Nucleus accumbens (tissue), 56 donors: ENCODE data around the gene ZNF48.

ENCODE experiments used
- DNase-seq, 56 donors: peaks; one replicate each; lab custom pipeline; 2025; lab: John Stamatoyannopoulos, UW

The ZNF48 gene

DNA sequence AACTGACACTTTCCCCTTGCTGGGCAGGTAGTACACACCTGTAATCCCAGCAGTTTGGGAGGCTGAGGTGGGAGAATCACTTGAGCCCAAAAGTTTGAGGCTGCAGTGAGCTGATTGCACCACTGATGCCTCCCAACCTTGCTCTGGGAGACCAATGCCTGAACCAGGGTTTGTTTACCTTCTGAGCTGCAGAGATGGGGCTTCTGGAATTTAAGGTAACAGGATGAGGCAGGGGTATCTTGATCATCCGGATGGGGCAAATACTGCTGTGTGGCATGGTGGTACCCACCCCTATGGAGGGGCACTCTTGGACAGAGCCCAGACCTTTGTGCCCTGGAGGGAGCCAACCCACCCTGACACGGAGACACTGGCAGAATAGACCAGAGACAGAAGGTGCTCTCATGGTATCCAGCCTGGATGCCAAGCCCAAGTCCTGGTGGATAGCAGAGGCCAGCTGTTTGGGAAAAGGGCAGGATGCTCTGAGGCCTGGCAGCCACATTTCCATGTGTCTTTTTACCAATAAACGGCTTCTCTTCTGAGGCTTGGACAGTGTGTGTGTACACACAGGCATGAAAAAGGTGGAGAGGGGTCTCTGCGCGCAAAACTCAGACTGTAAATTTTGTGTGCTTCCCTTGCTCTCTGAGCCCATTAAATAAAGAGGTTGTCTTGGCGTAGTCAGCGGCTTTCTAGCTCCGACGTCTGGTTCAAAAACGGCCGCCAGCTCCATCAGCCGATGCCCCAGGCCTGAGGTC lies 4.4 kb downstream of the ZNF48 start:
- no peak for DNase-seq

DNA sequence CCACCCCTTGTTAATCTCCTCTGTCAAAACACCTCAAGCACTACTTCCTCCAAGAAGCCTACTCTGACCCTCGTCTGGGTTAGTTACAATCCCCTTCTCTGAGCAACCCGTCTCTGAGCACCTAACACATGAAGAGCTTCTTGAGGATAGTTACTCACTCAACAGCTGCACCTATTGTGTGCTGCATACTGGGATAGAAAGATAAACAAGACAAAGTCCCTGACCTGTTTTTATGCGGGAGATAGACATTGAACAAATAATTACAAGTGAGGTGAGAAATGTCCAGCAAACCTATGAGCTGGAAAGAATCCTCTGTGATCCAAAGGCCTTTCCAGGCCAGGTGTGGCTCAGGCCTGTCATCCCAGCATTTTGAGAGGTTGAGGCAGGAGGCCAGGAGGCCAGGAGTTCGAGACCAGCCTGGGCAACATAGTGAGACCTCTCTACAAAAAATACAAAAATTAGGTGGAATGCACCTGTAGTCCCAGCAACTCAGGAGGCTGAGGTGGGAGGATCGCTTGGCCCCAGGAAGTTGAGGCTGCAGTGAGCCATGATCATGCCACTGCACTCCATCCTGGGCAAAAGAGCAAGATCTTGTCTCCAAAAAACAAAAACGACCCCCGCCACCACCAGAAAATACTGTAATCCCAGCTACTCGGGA lies 6.7 kb downstream of the ZNF48 start:
- no peak for DNase-seq

GRCh38 chr16:30406795-30407101 lies 11.5 kb downstream of the ZNF48 start:
- DNase-seq = no peak

DNA sequence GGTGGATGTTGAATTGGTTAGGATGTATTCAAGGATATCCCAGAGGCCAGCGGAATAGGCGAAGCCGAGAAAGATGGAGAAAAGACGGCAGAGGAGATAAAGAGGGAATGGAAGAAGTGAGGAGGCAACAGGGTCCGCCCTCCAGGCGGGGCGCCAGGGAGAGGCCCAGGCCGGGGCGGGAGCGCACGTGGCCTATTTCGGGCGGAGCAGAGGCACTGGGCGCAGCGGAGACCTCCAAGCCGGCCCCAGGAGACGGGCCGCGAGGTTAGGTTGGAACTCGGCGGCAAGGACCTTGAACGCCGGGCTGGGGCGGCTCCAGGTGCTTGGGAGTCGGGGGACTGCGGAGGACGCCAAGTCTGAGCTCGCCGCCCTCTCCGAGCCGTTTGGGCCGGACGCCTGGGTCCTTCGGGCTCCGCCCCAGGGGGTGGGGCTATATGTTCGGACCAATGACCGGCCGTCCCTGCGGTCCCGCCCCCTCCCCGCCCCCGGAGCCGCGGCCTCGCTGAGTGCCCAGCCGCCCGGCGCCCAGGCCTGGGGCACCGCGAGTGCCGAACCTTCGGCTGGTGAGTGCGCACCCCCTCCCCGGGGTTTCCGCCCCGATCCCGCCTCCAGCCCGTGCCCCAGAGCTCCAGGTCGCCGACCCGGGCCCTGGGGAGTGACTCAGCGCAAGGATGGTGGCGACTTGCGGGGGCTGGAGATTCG lies 12.0 kb downstream of the ZNF48 start, which contains the start of gene ZNF771:
Gene ZNF771 (plus strand): TSS at position 505 of the 702 bp plus-strand sequence. CDS start 448 bp downstream, outside the sequence.
- peak; percentile 54 to 95 (median 88) for DNase-seq

DNA sequence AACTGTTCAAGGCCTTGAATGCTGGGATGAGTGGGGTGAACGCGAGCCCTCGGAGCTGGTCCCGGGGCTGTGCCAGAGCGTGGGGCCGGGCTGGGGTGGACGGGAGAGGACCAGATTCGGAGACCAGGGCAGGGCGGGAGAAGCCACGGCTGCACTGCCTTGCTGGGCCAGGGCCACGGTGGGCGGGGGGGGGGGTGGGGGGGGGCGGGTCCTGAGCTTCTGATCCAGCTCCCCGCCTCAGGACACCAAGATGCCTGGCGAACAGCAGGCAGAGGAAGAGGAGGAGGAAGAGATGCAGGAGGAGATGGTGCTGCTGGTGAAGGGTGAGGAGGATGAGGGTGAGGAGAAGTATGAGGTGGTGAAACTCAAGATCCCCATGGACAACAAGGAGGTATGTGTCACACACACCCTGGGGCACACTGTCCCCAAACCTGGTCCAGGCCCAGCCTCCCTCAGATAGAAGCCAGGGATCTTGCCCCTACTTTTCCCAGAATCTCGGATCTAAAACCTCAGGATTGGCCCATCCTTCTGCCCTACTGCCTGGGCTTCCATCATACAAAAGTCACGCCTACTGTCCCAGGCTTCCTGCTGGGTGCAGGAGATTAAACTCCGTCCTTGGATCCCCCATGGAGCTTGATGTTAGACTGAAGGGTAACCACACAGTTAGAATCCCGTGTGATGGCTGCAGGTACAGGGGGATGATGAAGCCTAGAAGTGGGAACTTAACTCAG lies 12.7 kb downstream of the ZNF48 start:
- DNase-seq = peak in 4 of 56 donors; percentile 42 to 69 (median 54)

DNA sequence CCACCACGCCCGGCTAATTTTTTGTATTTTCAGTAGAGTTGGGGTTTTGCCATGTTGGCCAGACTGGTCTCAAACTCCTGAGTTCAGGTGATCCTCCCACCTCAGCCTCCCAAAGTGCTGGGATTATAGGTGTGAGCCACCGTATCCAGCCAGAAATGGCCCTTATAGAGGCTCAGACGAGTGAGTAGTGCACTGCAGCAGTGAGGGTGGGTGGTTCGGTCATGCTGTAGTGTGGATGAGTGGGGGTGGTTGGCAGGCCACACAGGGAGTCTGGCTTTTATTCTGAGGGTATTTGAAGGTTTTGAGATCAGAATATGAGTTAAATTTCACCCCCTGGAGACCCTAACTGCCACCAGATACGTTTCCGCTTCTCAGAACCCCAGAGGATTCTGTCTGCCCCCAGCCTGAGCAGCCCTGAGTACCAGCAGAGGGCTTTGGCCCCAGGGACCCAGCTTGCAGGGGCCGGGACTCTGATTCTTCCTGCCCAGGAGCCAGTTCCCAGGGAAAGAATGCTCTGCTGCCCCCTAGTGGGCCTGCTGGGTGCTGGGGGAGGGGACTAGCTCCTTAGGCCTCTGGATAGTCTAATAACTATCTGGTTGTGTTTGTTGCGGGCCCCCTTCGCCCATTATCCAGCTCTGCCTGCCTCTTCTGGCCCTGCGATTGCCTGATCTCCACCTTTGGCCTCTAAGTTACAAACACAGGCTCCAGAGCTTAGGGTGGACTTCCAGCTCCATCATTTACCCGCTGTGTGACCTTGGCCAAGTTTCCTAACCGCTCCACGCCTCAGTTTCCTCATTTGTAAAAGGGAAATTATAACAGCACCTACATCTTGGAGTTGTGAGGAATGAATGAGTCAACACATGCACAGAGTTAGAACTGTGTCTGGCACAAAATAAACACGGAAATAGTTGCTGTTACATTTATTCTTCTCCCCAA lies 14.2 kb downstream of the ZNF48 start:
- DNase-seq = peak in 53 of 56 donors; percentile 23 to 94 (median 79)

GRCh38 chr16:30413112-30413806 lies 18.0 kb downstream of the ZNF48 start:
- no peak for DNase-seq

GRCh38 chr16:30414159-30414558 lies 18.9 kb downstream of the ZNF48 start:
- DNase-seq = no peak

GRCh38 chr16:30416047-30416603 lies 20.9 kb downstream of the ZNF48 start:
- no peak for DNase-seq

DNA sequence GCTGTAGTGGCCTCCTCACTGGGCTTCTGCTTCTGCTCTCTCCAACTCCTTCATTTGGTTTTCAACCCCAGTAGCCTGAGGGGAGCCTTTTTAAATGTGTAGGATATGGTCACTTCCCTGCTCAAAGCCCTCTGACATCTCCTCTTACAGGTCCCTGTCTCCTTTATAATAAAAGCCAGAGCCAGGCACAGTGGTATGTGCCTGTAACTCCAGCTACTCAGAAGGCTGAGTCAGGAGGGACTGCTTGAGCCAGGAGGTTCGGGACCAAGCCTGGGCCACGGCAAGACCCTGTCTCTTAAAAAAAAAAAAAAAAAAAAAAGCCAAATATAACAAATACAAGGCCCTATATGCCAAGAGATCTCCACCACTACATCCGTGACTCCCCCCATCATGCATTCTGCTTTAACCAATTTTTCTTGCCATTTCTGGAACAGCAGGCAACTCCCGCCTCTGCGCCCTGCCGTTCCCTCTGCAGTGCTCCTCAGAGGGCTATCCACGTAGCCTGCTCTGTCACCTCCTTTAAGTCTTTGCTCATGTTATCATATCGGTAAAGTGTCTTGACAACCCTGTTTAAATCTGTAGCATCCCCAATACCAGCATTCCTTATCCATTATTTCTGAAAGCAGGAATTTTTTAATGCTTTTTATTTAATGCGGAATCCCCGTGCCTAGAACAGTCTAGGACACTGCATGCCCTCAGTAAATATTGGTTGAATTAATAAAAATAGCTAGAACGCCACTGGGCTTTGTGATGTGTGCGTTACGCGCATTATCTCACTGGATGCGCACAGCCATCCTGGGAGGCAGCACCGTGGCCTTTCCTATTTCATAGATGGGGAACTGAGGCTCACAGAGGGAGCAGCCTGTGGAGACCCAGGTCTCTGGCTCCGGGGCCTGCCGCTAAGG lies 21.7 kb downstream of the ZNF48 start:
- DNase-seq = peak in 5 of 56 donors; percentile 6 to 67 (median 14)

DNA sequence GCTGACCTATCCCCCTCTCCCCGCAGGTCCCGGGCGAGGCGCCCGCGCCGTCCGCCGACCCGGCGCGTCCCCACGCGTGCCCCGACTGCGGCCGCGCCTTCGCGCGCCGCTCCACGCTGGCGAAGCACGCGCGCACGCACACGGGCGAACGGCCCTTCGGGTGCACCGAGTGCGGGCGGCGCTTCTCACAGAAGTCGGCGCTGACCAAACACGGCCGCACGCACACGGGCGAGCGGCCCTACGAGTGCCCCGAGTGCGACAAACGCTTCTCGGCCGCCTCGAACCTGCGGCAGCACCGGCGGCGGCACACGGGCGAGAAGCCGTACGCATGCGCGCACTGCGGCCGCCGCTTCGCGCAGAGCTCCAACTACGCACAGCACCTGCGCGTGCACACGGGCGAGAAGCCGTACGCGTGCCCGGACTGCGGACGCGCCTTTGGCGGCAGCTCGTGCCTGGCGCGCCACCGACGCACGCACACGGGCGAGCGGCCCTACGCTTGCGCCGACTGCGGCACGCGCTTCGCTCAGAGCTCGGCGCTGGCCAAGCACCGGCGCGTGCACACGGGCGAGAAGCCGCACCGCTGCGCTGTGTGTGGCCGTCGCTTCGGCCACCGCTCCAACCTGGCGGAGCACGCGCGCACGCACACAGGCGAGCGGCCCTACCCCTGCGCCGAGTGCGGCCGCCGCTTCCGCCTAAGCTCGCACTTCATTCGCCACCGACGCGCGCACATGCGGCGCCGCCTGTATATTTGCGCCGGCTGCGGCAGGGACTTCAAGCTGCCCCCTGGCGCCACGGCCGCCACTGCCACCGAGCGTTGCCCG lies 22.5 kb downstream of the ZNF48 start:
- DNase-seq = peak in 49 of 56 donors; percentile 12 to 84 (median 66)

DNA sequence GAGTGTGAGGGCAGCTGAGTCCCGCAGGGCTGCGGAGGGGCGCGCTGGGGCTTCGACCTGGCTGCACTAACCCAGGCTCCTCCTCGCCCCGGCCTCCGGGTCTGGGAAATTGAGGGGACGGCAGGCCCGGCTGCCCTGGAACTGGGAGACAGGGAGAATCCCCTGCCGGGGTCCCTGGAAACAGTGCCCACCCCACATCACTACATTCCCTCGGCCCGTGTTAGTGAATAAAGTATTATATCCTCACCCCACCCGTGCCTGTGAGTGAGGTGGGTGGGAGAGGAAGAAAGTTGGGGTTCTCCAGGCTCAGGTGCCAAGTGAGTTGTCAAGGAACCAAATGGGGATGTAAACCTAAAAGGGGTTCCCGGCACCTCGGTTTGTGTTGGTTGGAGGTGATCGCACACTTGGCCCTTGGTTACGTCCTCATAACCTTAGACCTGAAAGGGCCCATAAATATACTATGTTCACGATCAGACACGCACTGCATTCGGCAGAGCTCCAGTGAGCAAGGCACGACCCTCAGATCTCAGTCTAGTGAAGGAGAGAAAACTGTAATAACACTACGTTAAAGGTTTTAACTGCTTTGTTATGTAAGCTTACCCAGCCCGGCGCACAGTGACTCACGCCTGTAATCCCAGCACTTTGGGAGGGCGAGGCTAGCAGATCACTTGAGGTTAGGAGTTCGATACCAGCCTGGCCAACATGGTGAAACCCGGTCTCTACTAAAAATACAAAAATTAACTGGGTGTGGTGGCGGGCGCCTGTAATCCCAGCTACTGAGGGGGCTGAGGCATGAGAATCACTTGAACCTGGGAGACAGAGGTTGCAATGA lies 23.3 kb downstream of the ZNF48 start:
- DNase-seq = peak in 17 of 56 donors; percentile 9 to 58 (median 37)

- no peak for DNase-seq
Measured at GRCh38 chr16:30421010-30421409, 25.8 kb downstream of the ZNF48 start.

- no peak for DNase-seq
Measured at GRCh38 chr16:30428055-30428454, 32.8 kb downstream of the ZNF48 start.

GRCh38 chr16:30429418-30429677 lies 34.1 kb downstream of the ZNF48 start:
- peak in 1 of 56 donors; percentile 34 for DNase-seq
